ENCODE data around the gene HELZ. TPM values are rescaled to one million over a fixed set of nuclear protein-coding genes. Genes with fewer than 3 reads are reported as not detected.

HELZ gene
- total and polyA plus RNA-seq, 2 donors (not counting 1 experiment from before 2014, with no cell fraction given), result 10.4 to 97.8 TPM

- no peak overlapping the region for H3K27ac ChIP-seq (ENCODE audit: low read length in 2 of 2)
- H4K20me1 ChIP-seq (ENCODE audit: control insufficient read depth, insufficient read depth, low read length, poor library complexity, severe bottlenecking), result no peaks in the 10 kb centered on the region
- H3K36me3 ChIP-seq (replicated peaks in 1 of 2; ENCODE audit: control extremely low read depth in 1 of 2, control insufficient read depth in 1 of 2, extremely low read depth in 1 of 2, insufficient read depth in 2 of 2, low read length in 1 of 2), result peaks cover 12 to 34% of the 10 kb centered on the region in 2 experiments
- Mint-ChIP-seq H3K9me3 (ENCODE audit: insufficient read depth) (no peaks in the 10 kb centered on the region), H3K4me3 (no peak overlapping the region), H3K27ac (no peak overlapping the region), H3K4me1 (peaks cover 2% of the 10 kb centered on the region), H3K27me3 (no peaks in the 10 kb centered on the region)
- ChIA-PET POLR2A (no interaction called here), CTCF (interaction anchor here (0.6 kb wide), 1 partner anchor 17 kb away, joined by 4 read pairs; no protein-coding TSS in a partner anchor)
- no peaks in the 10 kb centered on the region for H3K9me3 ChIP-seq (ENCODE audit: control extremely low read depth in 1 of 3, control insufficient read depth in 2 of 3, insufficient read depth in 1 of 3, low read length in 2 of 3)
- H3K4me2 ChIP-seq (replicated peaks; ENCODE audit: low read depth, low read length, poor library complexity, severe bottlenecking), result no peak overlapping the region
- H3K27me3 ChIP-seq (replicated peaks in 1 of 4; ENCODE audit: control extremely low read depth in 1 of 4, control insufficient read depth in 3 of 4, insufficient read depth in 4 of 4, low read length in 3 of 4), result no peaks in the 10 kb centered on the region
- no peak overlapping the region for H3K4me3 ChIP-seq (ENCODE audit: control extremely low read depth in 1 of 5, extremely low read depth in 1 of 5, insufficient read depth in 1 of 5, low read depth in 2 of 5, low read length in 4 of 5)
- no peaks in the 10 kb centered on the region for H3K4me1 ChIP-seq (ENCODE audit: control insufficient read depth in 2 of 2, insufficient read depth in 2 of 2, low read length in 2 of 2)
- intact Hi-C loops (cut with micrococcal nuclease), result no loop called here
- TF ChIP-seq EZH2 (IDR thresholded peaks at IDR 0.05; ENCODE audit: borderline replicate concordance, insufficient read depth, low read depth, low read length, poor library complexity, severe bottlenecking) (no peak), CTCF (IDR thresholded peaks at IDR 0.05) (no peak)
- no peaks in the 10 kb centered on the region for H3K79me2 ChIP-seq (ENCODE audit: control insufficient read depth, insufficient read depth, low read length)
- WGBS (ENCODE audit: insufficient coverage), result 100% methylated on average over 2 of the region's 7 CpGs
- ATAC-seq (ENCODE audit: low read depth) (no peak), DNase-seq (no peak)
- H2AFZ ChIP-seq (ENCODE audit: insufficient read depth, low read depth, low read length, poor library complexity, severe bottlenecking), result no peak overlapping the region
- H3K9ac ChIP-seq (ENCODE audit: low read length), result no peak overlapping the region
Observed at GRCh38 chr17:67076290-67076689, 168.7 kb downstream of the HELZ start.

- ATAC-seq (ENCODE audit: low read depth), result no peak
- Mint-ChIP-seq H3K27ac (no peak overlapping the region), H3K27me3 (no peaks in the 10 kb centered on the region), H3K4me1 (no peaks in the 10 kb centered on the region), H3K9me3 (ENCODE audit: insufficient read depth) (no peaks in the 10 kb centered on the region), H3K4me3 (no peak overlapping the region)
- Histone ChIP-seq H3K9ac (ENCODE audit: low read length) (no peak overlapping the region), H3K4me2 (replicated peaks; ENCODE audit: low read depth, low read length, poor library complexity, severe bottlenecking) (no peak overlapping the region), H3K27ac (ENCODE audit: low read length in 2 of 2) (no peak overlapping the region), H2AFZ (ENCODE audit: insufficient read depth, low read depth, low read length, poor library complexity, severe bottlenecking) (no peak overlapping the region), H3K9me3 (ENCODE audit: control extremely low read depth in 1 of 3, control insufficient read depth in 2 of 3, insufficient read depth in 1 of 3, low read length in 2 of 3) (no peaks in the 10 kb centered on the region), H3K4me3 (ENCODE audit: control extremely low read depth in 1 of 5, extremely low read depth in 1 of 5, insufficient read depth in 1 of 5, low read depth in 2 of 5, low read length in 4 of 5) (no peak overlapping the region), H4K20me1 (ENCODE audit: control insufficient read depth, insufficient read depth, low read length, poor library complexity, severe bottlenecking) (no peaks in the 10 kb centered on the region), H3K27me3 (replicated peaks in 1 of 4; ENCODE audit: control extremely low read depth in 1 of 4, control insufficient read depth in 3 of 4, insufficient read depth in 4 of 4, low read length in 3 of 4) (no peaks in the 10 kb centered on the region), H3K79me2 (ENCODE audit: control insufficient read depth, insufficient read depth, low read length) (no peaks in the 10 kb centered on the region), H3K4me1 (ENCODE audit: control insufficient read depth in 2 of 2, insufficient read depth in 2 of 2, low read length in 2 of 2) (no peaks in the 10 kb centered on the region), H3K36me3 (replicated peaks in 1 of 2; ENCODE audit: control extremely low read depth in 1 of 2, control insufficient read depth in 1 of 2, extremely low read depth in 1 of 2, insufficient read depth in 2 of 2, low read length in 1 of 2) (peaks cover 8 to 24% of the 10 kb centered on the region in 2 experiments)
- TF ChIP-seq EZH2 (IDR thresholded peaks at IDR 0.05; ENCODE audit: borderline replicate concordance, insufficient read depth, low read depth, low read length, poor library complexity, severe bottlenecking) (no peak), CTCF (IDR thresholded peaks at IDR 0.05) (no peak)
- ChIA-PET POLR2A (no interaction called here), CTCF (no interaction called here)
- intact Hi-C loops (cut with micrococcal nuclease), result no loop called here
- DNase-seq, result no peak
- 100% methylated on average over 2 of the region's 3 CpGs for WGBS (ENCODE audit: insufficient coverage)
Observed at GRCh38 chr17:67074781-67075180, 170.2 kb downstream of the HELZ start.

Measured in B cell (primary cell).